Fibroblast of skin of left quadriceps (primary cell): Measurements from ENCODE around the gene GOT2.
A peak's percentile ranks its signal among the peaks of the same experiment; 100 is the strongest.
"Not testable (repeated sequence)": the region's sequence is repeated elsewhere in the genome, so short reads cannot be mapped to it uniquely, and the experiment has no call there.

Source experiments
- DNase-seq, 2 experiments: peaks; one replicate each; pipeline ENCODE4 v3.0.0-alpha.2; 2013; ENCODE audit warnings: low read depth in 2 of 2

Gene GOT2

GRCh38 chr16:58717994-58718393, 16.1 kb downstream of the GOT2 start:
- DNase-seq: no peak

DNA sequence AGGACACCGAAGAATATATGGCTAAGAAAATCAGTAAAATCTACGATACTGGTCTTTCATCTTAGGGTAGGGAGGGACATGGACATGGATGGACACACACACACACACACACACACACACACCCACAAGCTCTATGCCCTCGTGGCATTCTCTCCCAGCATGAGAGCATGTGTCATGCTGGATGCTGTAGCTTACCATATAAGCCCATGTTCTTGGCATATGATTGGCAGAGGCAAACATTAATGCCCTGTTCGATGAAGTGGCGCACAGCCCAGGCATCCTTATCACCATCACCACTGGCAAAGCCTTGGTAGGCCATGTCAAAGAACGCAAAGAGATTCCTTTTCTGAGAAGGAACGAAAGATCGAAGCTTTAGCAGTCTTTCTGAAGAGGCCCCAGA, 17.6 kb downstream of the GOT2 start:
- DNase-seq: no peak

DNA sequence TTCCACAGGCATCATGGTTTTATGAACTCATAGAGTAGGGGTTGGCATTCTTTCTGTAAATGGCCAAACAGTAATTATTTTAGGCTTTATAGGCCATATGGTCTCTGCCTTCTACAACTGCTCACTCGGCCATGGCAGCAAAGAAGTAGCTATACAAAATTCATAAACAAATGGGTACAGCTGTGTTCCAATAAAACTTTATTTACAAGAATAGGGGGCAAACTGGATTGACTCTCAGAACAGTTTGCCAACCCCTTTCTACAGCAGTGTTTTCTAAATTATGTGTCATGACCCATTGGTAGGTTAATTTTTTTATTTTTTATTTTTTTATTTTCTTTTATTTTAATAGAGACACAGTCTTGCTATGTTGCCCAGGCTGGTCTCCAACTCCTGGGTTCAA, 20.4 kb downstream of the GOT2 start:
- no peak for DNase-seq

DNA sequence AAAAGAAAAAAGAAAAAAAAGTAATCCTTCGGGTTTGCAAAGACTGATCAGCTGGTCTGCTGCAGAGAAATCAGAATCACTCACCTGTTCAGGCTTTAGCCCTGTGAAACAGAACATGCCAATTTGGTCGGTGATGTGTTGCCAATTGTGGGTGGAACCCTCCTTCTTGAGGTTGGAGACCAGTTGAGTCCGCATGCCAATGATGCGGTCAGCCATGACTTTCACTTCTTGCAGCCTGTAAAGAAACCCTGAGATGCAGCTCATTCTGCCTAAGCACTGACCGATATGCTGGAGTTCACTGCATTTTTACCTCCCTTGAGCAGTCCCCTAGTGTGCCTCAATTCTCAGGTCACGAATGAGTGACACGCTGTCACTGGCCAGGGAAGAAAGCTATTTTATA, 24.8 kb downstream of the GOT2 start:
- no peak for DNase-seq

DNA sequence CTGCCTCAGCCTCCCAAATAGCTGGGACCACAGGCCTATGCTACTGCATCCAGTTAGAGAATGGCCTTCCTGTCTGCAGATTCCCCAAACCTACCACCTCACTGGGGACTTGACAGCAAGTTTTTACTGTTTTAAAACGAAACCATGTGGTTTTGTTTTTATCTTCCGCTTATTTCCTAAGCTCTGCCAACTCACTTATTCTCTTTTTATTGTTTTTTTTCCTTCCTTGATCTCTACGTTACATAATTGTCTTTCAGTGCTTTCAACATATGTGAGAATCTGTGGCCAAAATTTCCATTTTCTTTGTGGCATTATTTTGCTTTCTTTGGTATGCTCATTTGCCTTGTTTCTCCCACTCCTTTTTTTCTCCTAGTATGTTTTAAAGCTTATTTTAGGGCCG, 35.0 kb downstream of the GOT2 start:
- DNase-seq: no peak

- no peak for DNase-seq
Measured at GRCh38 chr16:58695368-58695767, 38.7 kb downstream of the GOT2 start.

DNA sequence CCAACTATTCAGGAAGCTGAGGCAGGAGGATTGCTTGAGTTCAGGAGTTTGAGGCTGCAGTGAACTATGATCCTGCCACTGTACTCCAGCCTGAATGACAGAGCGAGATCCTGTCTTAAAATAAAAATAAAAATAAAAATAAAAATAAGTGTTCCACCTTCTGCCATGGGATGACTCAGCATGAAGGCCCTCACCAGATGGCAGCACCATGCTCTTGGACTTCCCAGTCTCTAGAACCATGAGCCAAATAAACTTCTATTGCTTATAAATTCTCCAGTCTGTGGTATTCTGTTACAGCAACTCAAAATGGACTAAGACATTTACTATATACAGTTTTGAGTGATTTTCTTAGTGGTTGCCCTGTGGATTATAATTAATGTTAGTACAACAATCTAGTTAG, 41.7 kb downstream of the GOT2 start:
- no peak for DNase-seq

GRCh38 chr16:58686985-58687706, 47.0 kb downstream of the GOT2 start:
- DNase-seq: peak; percentile 13 to 22

- no peak for DNase-seq
Measured at GRCh38 chr16:58685084-58685449, 49.0 kb downstream of the GOT2 start.

- peak; percentile 53 to 56 for DNase-seq
Measured at GRCh38 chr16:58684354-58685083, 49.6 kb downstream of the GOT2 start, which contains the start of gene SLC38A7. SLC38A7 (minus strand) TSS chr16:58684770; CDS start chr16:58680126, 4,644 bp downstream.

DNA sequence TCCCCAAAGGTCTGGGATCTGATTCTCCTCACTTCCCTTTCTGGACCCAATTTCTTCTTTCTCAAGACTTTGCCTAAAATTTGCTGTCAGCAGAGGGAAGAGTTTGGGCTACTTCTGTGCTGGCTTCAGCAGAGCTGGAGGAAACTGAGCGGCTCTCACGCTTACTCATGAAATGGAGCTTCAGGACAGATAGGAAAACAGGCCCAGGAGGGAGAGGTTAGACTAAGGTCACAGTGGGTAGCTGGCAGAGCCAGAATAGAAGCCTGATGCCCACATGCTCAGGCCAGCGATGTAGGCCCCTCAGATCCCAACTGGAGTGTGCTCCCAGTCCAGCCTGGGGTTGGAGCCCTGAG, 50.1 kb downstream of the GOT2 start:
- DNase-seq: no peak

DNA sequence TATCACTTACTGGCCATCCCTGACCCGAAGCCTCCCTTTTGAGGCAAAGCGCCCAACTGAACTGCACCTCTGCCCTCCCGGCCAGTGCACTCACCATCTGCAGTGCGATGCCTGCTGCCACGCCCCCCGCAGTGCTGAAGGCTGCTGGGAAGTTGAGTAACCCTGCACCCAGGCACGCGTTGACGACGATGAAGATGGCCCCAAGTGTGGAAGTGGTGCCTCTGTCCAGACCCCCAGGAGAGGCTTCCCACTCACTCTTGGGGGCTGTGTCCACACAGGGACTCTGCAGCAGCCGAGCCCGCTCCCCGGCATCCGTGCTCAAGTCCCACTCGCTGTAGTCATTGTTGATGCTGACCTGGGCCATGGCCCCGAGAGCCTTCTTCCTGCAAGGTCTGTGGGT, 54.4 kb downstream of the GOT2 start:
- no peak for DNase-seq

- DNase-seq: no peak
Measured at GRCh38 chr16:58678716-58679115, 55.4 kb downstream of the GOT2 start.

- no peak for DNase-seq
Measured at GRCh38 chr16:58678269-58678668, 55.8 kb downstream of the GOT2 start.

DNA sequence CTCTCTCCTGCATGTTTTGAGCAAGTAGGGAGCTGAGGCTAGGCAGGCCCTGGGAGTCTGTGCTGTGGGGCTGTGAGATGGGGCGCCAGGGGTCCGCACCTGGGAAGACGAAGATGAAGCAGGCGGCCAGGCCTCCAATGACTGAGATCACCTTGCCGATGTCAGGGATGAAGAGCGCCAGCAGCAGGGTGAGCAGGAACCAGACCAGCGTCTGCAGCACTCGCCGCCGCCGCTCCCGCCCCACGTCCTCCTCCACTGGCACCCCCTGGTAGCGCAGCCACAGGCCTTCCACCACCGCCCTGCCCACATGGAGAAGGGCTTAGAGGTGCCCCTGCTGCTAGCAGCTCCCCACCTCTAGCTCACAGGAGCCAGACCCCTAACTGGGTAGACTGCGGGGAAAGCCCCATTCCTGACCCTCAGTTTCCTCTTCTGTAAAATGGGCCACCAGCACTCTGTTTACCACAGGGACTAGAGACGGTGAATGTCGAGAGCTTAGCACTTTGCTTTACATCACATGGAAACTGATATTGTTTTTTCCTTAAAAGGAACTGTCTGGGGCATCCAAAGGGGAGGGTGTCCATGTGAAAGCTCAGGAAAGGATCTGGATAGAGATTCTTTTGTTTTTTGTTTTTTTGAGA, 63.1 kb downstream of the GOT2 start:
- no peak for DNase-seq

DNA sequence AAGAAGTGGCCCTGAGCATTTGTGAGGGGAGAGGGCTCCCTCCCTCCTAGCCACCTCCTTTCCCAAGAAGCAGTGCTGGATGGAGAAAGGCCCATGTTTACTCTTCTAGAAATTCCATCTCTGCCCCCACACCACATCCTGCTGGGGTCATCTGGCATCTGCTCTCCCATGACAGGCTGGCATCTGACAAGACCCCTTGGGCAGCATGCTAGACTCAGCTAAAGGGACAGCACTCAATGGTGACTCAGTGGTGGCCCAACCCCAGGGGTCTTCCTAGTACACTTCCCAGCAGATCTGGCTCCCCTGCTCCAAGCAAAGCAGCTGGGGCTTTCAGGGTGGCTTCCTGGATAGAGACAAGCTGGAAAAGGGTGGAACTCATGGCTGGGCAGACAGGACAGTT, 63.9 kb downstream of the GOT2 start:
- DNase-seq: no peak

DNA sequence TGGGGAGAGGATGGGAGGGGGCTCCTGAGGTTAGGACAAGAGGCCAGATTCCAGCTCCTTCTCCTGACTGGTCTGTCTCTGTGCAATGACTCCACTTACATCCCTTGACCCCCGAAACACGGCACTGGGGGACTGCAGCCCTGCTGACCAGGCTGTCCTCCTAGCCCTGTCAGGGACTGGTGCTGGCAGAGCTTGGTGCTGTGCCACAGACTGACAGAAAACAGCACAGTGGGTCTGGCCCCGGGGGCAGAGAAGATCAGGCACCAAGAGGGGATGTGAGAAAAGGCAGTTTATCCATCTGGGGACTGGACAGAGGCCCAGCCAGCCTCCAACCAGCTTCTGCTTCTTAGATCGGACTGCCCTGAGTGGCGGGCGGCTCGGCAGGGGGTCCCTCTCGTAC, 68.9 kb downstream of the GOT2 start:
- no peak for DNase-seq

- peak; percentile 53 to 57 for DNase-seq
Measured at GRCh38 chr16:58661199-58661830, 72.8 kb downstream of the GOT2 start.

DNA sequence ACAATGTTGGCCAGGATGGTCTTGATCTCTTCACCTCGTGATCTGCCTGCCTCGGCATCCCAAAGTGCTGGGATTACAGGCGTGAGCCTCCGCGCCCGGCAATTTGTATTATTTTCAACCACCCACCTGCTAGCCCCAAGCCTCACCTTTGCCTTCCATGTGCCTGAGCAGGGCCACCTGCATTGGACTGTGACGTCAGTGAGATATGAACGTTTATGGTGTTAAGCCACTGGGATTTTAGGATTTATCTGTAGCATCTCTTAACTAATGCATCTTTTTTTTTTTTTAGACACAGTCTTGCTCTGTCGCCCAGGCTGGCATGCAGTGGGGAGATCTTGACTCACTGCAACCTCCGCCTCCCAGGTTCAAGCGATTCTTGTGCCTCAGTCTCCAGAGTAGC, 74.2 kb downstream of the GOT2 start:
- not testable (repeated sequence) for DNase-seq

DNA sequence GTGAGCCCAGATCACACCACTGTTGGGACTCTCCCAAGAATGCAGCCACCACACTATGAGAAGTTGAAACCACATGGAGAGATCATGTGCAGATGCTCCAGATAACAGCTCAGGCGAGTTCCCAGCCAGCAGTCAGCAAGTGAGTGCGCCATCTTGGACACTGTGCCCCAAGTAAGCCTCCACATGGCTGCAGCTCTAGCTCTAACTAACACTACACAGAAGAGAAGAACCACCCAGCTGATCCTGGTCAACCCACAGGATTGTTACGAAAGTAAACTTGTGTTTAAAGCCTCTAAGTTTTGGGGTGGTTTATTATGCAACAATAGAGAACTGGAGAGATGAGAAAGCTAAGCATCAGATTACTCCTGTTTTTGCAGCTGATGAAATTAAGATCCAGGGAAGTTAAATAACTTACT, 75.3 kb downstream of the GOT2 start:
- DNase-seq: peak; percentile 2 to 8
